Heart left ventricle (tissue), 13 donors: ENCODE results near the gene PTPRU.

Experiments used
- CTCF ChIP-seq, 12 donors: fragments of 200-600 bp; sonication (generic) in 4 of 12; IDR thresholded peaks; one replicate each; pipeline versions ENCODE4 v1.5.0 to v1.8.0; 2018 to 2022; ENCODE audit warnings: antibody characterized with exemption in 12 of 12, mild to moderate bottlenecking in 5 of 12
- POLR2A ChIP-seq, 2 donors: fragments of 450-650 bp; IDR thresholded peaks; one replicate each; pipeline ENCODE4 v1.6.1; 2017; ENCODE audit warnings: antibody characterized with exemption in 2 of 2, mild to moderate bottlenecking in 2 of 2, moderate library complexity in 2 of 2
- donor health status: ischemic (EF 13 %, LVEDD 7.1; RV severe dilation, severe dysfunction).
- donor health status: DM: no; HTN: yes; CAD: no.
- donor health status: DM: no; HTN: no; CAD: no.
- donor health status: ischemic (EF 25% LVEDD 6.9; RV normal size, moderate dysfunction).
- donor health status: ischemic (EF 25% LVEDD 5.7; RV mildly dilated, moderate dysfunction).
- donor health status: ischemic (EF 35%, LVEDD 5.7; RV mildly dilated, moderate dysfunction).
- donor health status: nonischemic (EF 11% LVEDD 7.7; RV severe dilation, severe dysfunction).
- donor health status: DM: yes; HTN: yes; CAD: no.
- donor health status: PGD.
- donor health status: ischemic (EF 29% LVEDD 5.4; RV normal size, mild dysfunction).
- donor health status: nonischemic (EF 23%, LVEDD 6.1; RV moderate dilation, normal function).

GRCh38 chr1:29312469-29313461 is 76.4 kb downstream of the PTPRU start:
- TF ChIP-seq POLR2A (IDR thresholded peaks at IDR 0.05) (no peak), CTCF (IDR thresholded peaks at IDR 0.05) (no peak)
